HepG2 (cell line): ENCODE results near the gene FAM163A.

ENCODE experiments used
- CBX2 ChIP-seq, 2 experiments: fragments of 200-600 bp in 1 of 2; sonication (generic); formaldehyde crosslinking in 1 of 2; IDR thresholded peaks; 2 replicates each; pipeline versions ENCODE4 v1.7.0 to v1.8.1; 2018 to 2022; ENCODE audit warnings: low read depth in 2 of 2, low read length in 1 of 2, mild to moderate bottlenecking in 1 of 2, missing genetic modification reagents in 1 of 2
- FOSL1 ChIP-seq: sonication (generic); formaldehyde crosslinking; IDR thresholded peaks from 2 replicates; pipeline ENCODE4 v1.9.0; 2021; ENCODE audit warnings: missing genetic modification reagents, borderline replicate concordance
- HDAC2 ChIP-seq: sonication (generic); formaldehyde crosslinking; IDR thresholded peaks from 2 replicates; pipeline ENCODE4 v1.4.0; 2020; ENCODE audit warnings: missing genetic modification reagents
- USF2 ChIP-seq, 2 experiments: sonication (generic) in 1 of 2; formaldehyde crosslinking in 1 of 2; IDR thresholded peaks; 2 replicates each; pipeline versions ENCODE4 v1.5.1 to v1.6.1; 2011 to 2020; ENCODE audit warnings: borderline replicate concordance in 1 of 2, low read depth in 1 of 2, low read length in 1 of 2, mild to moderate bottlenecking in 1 of 2, missing genetic modification reagents in 1 of 2, moderate library complexity in 1 of 2
- ZBTB44 ChIP-seq: sonication (generic); formaldehyde crosslinking; IDR thresholded peaks from 2 replicates; pipeline ENCODE4 v1.4.0; 2020; ENCODE audit warnings: missing genetic modification reagents
- ZNF263 ChIP-seq: sonication (generic); formaldehyde crosslinking; IDR thresholded peaks from 2 replicates; pipeline ENCODE4 v1.4.0; 2020; ENCODE audit warnings: missing genetic modification reagents
- ZNF644 ChIP-seq: IDR thresholded peaks from 2 replicates; pipeline ENCODE4 v1.6.1; 2016; ENCODE audit warnings: low read depth
- ZZZ3 ChIP-seq: sonication (generic); formaldehyde crosslinking; IDR thresholded peaks from 2 replicates; pipeline ENCODE4 v1.4.0; 2020; ENCODE audit warnings: missing genetic modification reagents, mild to moderate bottlenecking, borderline replicate concordance
- TF ChIP-seq, protein P1 (sequence below): sonication (generic); formaldehyde crosslinking; IDR thresholded peaks from 2 replicates; pipeline ENCODE4 v1.5.0; 2020; ENCODE audit warnings: mild to moderate bottlenecking, missing genetic modification reagents, moderate library complexity

DNA sequence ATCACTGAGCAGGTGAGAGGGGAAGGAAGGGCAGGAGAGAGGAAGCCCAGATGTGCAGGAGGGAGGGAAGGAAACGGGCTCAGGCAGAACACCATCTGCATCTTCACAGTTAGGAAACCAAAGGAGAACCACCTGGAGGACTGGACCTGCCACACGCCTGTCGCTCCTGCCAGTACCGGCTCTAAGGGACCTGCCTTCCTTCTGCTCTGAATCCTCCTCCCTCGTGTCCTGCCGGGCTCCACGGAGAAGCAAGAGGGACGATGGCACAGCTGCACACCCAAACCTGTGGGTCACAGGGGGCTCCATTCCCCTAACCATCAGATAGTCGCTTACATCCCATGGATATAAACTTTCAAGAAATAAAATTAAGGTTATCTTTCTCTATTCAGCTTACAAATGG lies 78.4 kb downstream of the FAM163A start:
- TF ChIP-seq HDAC2 (CRISPR knock-in tag): no peak
- no peak for TF ChIP-seq ZNF263
- no peak for TF ChIP-seq USF2 (IDR thresholded peaks at IDR 0.05; ENCODE audit: low read depth, low read length)
- TF ChIP-seq USF2 (CRISPR knock-in tag; IDR thresholded peaks at IDR 0.05; ENCODE audit: borderline replicate concordance): no peak
- TF ChIP-seq ZBTB44 (CRISPR knock-in tag): no peak
- no peak for TF ChIP-seq ZZZ3 (CRISPR knock-in tag)
- TF ChIP-seq, protein P1, sequence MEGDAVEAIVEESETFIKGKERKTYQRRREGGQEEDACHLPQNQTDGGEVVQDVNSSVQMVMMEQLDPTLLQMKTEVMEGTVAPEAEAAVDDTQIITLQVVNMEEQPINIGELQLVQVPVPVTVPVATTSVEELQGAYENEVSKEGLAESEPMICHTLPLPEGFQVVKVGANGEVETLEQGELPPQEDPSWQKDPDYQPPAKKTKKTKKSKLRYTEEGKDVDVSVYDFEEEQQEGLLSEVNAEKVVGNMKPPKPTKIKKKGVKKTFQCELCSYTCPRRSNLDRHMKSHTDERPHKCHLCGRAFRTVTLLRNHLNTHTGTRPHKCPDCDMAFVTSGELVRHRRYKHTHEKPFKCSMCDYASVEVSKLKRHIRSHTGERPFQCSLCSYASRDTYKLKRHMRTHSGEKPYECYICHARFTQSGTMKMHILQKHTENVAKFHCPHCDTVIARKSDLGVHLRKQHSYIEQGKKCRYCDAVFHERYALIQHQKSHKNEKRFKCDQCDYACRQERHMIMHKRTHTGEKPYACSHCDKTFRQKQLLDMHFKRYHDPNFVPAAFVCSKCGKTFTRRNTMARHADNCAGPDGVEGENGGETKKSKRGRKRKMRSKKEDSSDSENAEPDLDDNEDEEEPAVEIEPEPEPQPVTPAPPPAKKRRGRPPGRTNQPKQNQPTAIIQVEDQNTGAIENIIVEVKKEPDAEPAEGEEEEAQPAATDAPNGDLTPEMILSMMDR: no peak
- TF ChIP-seq CBX2 (IDR thresholded peaks at IDR 0.05; ENCODE audit: low read depth, low read length): no peak
- no peak for TF ChIP-seq CBX2 (CRISPR knock-in tag; IDR thresholded peaks at IDR 0.05; ENCODE audit: low read depth)
- TF ChIP-seq FOSL1: no peak
- TF ChIP-seq ZNF644 (CRISPR knock-in tag): no peak
